Raji (cell line): Measurements from ENCODE around the gene APOBEC3C.

Experiments used
- POLR2A ChIP-seq: IDR thresholded peaks from 2 replicates; pipeline ENCODE4 v1.6.1; 2011; ENCODE audit warnings: low read depth, low read length, control low read depth; ENCODE audit not compliant: insufficient read depth

The APOBEC3C gene

DNA sequence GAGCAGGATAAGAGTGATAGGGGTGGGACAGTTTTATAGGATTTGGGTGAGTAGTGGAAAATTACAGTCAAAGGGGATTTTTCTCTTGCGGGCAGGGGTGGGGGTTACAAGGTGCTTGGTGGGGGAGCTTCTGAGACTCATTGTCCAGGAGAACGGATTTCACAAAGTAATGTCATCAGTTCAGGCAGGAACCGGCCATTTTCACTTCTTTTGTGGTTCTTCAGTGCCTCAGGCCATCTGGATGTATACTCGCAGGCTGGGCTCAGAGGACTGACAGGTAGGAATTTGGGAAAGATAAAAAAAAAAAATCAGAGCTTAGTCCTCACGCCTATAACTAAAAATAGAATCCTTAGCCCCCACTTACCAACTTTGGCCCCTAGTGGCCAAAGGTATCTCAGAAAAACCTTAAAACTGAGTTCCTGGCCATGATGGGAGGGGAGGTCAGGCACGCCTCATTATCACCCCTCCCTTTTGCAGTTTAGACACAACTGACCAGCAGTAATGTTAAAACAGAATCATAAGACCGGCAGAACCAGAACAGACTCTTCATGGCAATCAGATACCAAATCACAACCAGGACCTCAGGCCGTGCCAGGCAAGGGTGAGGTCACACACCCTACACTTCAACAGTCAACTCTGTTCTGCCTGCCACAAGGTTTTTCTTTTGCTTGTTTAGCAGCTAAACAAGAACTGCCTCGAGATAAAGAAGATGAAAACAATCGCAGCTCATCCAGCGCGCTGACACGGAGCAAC is 54.2 kb downstream of the APOBEC3C start:
- TF ChIP-seq POLR2A = no peak
